ENCODE data around the gene FUT2. TPM values are rescaled to one million over a fixed set of nuclear protein-coding genes. Genes with fewer than 3 reads are reported as not detected.

FUT2 gene
- total RNA-seq, 3 donors from 2014 or later = 0.14 TPM; not detected in 2

- no peak for ATAC-seq
- peaks cover 31% of the 10 kb centered on the region for H3K27me3 Mint-ChIP-seq (ENCODE audit: low read depth)
- H3K9me3 Mint-ChIP-seq = no peaks in the 10 kb centered on the region
- no peaks in the 10 kb centered on the region for H3K36me3 Mint-ChIP-seq (ENCODE audit: insufficient read depth)
- no peak for DNase-seq
- H3K4me3 Mint-ChIP-seq = no peak within 1 kb of the TSS
- H3K4me1 Mint-ChIP-seq (ENCODE audit: low read depth) = peaks cover 14% of the 10 kb centered on the region
Measured at GRCh38 chr19:48755084-48755641, 59.4 kb downstream of the FUT2 start, which contains the start of gene FGF21. Gene FGF21 (plus strand): TSS chr19:48755524. CDS start chr19:48756237, 713 bp downstream.

Other genes with a start within 250 kb of the FUT2 start
- gene GRWD1, start 250.0 kb upstream of the FUT2 start, total RNA-seq = 100 to 1,000 TPM; 175 to 192 (median 187) TPM
- gene KCNJ14, start 240.4 kb upstream of the FUT2 start, total RNA-seq = 1 to 10 TPM; 3.1 to 3.3 (median 3.3) TPM
- gene CYTH2, start 226.6 kb upstream of the FUT2 start, total RNA-seq = 10 to 100 TPM; 30.7 to 36.2 (median 31.5) TPM
- gene LMTK3, start 184.1 kb upstream of the FUT2 start, total RNA-seq = 1 to 10 TPM; 1.8 to 2.6 (median 2.0) TPM
- not detected for gene SULT2B1, start 143.8 kb upstream of the FUT2 start, total RNA-seq
- not detected for gene SPACA4, start 89.2 kb upstream of the FUT2 start, total RNA-seq
- gene FAM83E, start 80.9 kb upstream of the FUT2 start, total RNA-seq = 10 to 100 TPM; 11.3 to 15.7 (median 13.1) TPM
- gene RPL18, start 76.8 kb upstream of the FUT2 start, total RNA-seq = 1,000 to 10,000 TPM; 2,406 to 2,595 (median 2,478) TPM
- gene SPHK2, start 76.5 kb upstream of the FUT2 start, total RNA-seq = 10 to 100 TPM; 39.8 to 43.1 (median 40.6) TPM
- 10 to 100 TPM in 2 of 3 donors, 1 to 10 TPM in 1; 6.7 to 12.3 (median 11.2) TPM for gene DBP, start 58.6 kb upstream of the FUT2 start, total RNA-seq
- gene CA11, start 49.8 kb upstream of the FUT2 start, total RNA-seq = 10 to 100 TPM in 1 of 3 donors, 1 to 10 TPM in 2; 8.8 to 11.6 (median 9.1) TPM
- under 1 TPM; 0.11 to 0.26 (median 0.18) TPM for gene NTN5, start 23.0 kb upstream of the FUT2 start, total RNA-seq
- gene MAMSTR, start 23.8 kb downstream of the FUT2 start, total RNA-seq = under 1 TPM; 0.33 to 0.69 (median 0.51) TPM
- gene RASIP1, start 44.6 kb downstream of the FUT2 start, total RNA-seq = under 1 TPM; 0.16 to 0.65 (median 0.18) TPM
- not detected for gene IZUMO1, start 50.9 kb downstream of the FUT2 start, total RNA-seq
- under 1 TPM; 0.13 to 0.22 (median 0.18) TPM for gene FUT1, start 56.7 kb downstream of the FUT2 start, total RNA-seq
- gene FGF21, start 59.6 kb downstream of the FUT2 start, total RNA-seq = not detected
- gene BCAT2, start 115.1 kb downstream of the FUT2 start, total RNA-seq = 10 to 100 TPM; 73.0 to 81.7 (median 78.2) TPM
- gene HSD17B14, start 140.5 kb downstream of the FUT2 start, total RNA-seq = under 1 TPM; 0.37 to 0.65 (median 0.61) TPM
- 1 to 10 TPM; 4.1 to 4.6 (median 4.6) TPM for gene PLEKHA4, start 172.6 kb downstream of the FUT2 start, total RNA-seq
- gene PPP1R15A, start 176.4 kb downstream of the FUT2 start, total RNA-seq = 100 to 1,000 TPM in 2 of 3 donors, 10 to 100 TPM in 1; 76.0 to 134 (median 110) TPM
- gene TULP2, start 202.8 kb downstream of the FUT2 start, total RNA-seq = under 1 TPM in 1 of 3 donors, not detected in 2; 0.69 TPM
- gene NUCB1, start 204.3 kb downstream of the FUT2 start, total RNA-seq = 10 to 100 TPM; 88.5 to 90.0 (median 89.3) TPM
- gene DHDH, start 237.7 kb downstream of the FUT2 start, total RNA-seq = not detected

Measured in activated T-cell treated with anti-CD3 and anti-CD28 coated beads, Interleukin-2, amount 50 U/mL, for 4 hours (primary cell).